Activated T-cell treated with anti-CD3 and anti-CD28 coated beads for 4 hours (primary cell): ENCODE measurements around the gene RASSF4.

Experiments used
- DNase-seq: peaks from one replicate; pipeline ENCODE4 v3.0.0-alpha.2; 2020

Gene RASSF4

GRCh38 chr10:44990965-44991364 lies 31.4 kb downstream of the RASSF4 start:
- DNase-seq, result no peak

GRCh38 chr10:44991571-44991970 lies 32.0 kb downstream of the RASSF4 start:
- no peak for DNase-seq

DNA sequence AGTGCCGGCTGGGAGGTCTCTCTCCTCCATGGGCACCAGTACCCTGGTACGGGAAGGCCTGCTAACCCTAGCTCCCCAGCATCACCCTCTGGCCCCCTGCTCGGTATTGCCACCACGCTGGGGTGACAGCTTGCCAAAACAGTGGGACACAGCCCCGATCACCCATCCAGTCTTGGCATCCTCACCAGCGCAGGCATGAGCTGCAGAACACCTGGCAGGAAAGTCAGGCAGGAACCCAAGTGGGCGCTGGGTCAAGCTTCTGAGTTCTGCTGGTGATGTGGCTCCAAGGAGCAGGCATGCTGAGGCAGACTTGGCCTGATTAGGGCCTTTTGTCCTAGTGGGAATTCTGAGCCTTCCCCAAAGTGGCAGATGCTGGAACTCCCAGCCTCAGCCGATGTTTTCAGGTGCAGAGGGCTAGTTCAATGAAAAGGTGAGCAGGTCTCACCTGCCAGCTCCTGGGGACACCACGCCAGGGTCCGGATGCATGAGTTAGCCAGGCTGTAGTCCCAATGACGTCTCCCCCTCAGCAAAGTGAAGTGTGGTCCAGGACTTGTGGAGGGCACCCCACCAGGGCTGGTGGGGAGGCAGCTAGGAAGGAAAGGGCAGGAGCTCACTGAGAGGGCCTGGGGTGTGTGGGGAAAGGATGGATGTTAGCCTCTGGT lies 32.6 kb downstream of the RASSF4 start:
- no peak for DNase-seq

DNA sequence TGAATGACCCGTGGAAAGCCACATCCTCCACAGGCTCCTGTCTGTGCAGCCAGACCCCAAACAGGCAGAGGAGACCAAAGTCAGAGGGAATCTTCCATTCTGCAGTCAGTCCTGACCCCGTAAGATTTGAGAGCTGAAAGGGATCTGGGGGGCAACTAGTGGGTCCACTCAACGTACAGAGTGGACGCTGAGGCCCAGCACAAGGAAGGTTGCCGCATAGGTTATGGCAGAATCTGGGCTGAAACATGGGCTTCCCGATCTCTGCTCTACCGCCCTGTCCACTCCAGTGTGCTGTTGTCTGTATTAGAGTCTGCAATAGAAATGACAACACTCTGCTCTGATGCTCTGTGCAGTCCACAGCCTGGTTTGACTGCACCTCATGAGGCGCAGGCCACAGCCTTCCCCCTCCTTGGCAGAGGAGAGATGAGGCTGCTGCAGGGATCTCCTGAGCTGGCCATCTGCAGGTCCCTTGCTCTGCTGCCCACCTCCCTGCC lies 33.2 kb downstream of the RASSF4 start:
- no peak for DNase-seq

- DNase-seq, result no peak
Measured at GRCh38 chr10:44993226-44993921, 33.8 kb downstream of the RASSF4 start.

- no peak for DNase-seq
Measured at GRCh38 chr10:44993922-44994751, 34.5 kb downstream of the RASSF4 start.

- no peak for DNase-seq
Measured at GRCh38 chr10:44994752-44995530, 35.3 kb downstream of the RASSF4 start.

DNA sequence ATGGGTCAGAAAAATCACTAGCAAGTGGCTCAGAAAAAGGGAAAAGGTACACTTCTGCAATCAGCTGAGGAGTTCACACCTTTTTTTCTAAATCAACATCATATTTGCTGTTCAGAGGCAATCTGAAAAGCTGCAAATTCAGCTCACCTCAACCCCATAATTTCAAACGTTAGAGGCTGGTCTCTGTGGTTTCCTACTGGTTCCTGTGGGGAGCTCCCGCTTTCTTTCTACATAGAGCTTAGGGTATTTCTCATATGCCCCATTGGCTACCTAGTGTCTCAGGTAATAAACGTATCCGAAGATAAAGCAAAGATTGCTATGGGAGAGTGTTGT lies 35.9 kb downstream of the RASSF4 start:
- DNase-seq, result no peak

DNA sequence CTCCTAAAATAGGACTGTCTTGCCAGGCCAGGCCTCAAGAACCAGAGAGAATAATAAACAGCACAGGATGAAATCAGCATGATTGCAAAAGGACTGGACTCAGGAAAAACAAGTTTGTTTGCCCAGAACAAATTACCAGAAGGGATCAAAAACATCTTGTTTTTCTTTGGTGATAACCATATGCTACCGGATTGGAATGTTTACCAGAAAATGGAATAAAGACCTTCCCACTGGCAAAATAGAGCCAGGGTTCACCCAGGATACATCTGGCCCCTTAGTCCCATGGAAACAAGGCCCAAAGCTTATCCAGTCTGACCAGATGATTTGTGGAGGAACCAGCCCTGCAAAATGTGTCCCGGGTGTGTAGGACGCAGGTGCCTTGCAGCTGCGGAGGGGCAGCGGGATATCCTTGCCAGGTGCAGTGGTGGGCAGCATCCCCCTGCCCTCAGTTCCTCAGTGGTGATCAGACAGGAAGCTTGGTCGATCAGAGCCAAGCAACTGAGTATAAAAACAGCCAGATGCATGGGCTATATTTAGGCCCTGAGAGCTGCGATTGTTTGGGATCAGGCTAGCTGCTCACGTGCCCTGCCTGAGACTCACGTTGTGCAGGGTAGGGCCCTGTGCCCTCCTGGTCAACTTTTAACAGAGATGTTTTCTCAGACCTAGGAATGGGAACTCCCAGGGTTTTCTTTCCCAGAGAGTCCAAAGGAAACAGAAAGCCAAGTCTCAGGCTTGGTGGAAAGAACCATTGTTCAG lies 36.5 kb downstream of the RASSF4 start:
- DNase-seq, result no peak

DNA sequence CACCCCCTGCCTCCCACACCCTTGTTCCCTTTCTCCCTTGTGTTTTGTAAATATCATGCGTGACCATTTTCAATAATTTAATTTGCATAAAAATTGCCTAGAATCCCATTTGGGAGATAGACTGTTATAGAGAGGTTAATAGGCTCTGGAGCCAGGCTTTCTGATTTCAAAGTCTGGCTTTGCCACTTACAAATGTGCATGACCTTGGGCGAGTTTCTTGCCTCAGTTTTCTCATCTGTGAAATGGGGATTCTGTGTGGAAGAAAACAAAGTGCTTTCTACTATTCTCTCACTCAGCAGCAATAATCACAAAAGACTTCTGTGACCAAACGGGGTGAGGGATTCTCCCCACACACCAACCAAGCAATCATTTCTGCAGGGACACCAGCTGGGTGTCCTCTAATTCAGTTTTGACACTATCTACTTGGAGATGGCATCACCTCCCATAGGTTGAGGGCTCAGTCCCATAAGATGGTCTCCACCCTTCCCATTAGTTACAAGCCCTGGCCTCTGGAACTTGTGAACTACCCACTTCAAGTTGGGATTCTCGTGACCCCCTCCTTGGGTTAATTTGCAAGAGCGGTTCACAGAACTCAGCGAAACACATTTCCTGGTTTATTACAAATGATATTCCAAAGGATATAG lies 37.6 kb downstream of the RASSF4 start:
- no peak for DNase-seq

GRCh38 chr10:44998146-44998631 lies 38.6 kb downstream of the RASSF4 start:
- no peak for DNase-seq

DNA sequence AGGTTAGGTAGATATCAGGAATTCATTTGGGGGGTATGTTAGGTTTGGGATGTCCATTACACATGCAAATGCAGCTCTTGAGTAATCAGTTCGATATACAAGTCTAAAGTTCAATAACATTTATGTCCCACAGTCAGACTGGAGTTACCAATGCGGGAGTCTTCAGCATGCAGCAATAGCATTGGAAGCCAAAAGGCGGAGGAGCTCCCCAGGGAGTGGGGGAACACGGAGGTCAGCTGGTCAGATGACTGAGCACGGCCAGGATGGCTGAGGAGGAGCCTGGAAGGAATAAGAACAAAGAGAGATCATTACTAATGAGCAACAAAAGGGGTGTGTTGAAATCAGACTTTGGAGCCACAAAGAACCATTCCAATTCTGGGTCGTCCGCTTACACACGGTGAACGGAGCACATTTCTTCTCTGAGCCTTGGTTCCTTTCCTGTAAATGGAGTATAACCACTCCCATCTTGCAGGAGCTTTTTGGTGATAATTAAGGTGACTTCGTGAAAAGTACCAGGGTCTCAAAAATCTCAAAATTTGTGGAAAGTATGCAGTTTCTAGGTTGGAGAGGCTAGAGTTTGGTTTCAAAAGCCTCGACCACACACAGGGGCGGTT lies 40.6 kb downstream of the RASSF4 start:
- DNase-seq, result no peak

DNA sequence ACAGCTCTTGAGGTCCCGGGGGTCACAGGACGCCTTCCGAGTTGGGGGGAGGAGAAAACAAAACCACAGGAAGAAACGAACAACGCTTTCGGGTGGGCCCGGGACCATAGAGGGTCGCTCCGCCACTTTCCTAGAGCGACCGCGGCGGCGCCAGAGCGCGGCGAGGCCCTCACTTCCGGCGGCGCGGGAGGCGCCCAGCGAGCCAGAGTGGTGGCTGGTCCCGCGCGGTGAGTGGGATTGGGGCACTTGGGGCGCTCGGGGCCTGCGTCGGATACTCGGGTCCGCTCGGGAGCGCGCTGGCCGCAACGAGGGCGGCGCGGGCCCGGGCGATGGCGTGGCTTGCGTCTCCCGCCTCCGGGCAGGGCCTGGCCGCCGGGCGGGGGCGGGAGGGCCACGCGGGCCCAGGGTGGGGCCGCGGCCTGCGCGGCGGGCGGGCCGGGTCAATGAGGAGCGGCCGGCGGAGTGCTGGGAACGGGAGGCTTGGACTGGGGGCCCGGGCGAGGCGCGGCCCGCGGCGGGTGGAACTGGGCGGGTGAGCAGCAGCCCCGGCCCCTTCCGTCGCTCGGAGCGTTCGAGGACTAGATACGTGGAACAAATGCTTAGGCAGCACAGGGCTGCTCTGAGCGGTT lies 41.3 kb downstream of the RASSF4 start, which contains the start of gene ZNF22:
Gene ZNF22 (plus strand): TSS at position 172 of the 629 bp plus-strand sequence. CDS start 2,446 bp downstream, outside the sequence.
- DNase-seq, result peak; percentile 58

- DNase-seq, result peak; percentile 28
Measured at GRCh38 chr10:45001381-45002148, 42.0 kb downstream of the RASSF4 start.

GRCh38 chr10:45003432-45004000 lies 43.9 kb downstream of the RASSF4 start:
- no peak for DNase-seq

DNA sequence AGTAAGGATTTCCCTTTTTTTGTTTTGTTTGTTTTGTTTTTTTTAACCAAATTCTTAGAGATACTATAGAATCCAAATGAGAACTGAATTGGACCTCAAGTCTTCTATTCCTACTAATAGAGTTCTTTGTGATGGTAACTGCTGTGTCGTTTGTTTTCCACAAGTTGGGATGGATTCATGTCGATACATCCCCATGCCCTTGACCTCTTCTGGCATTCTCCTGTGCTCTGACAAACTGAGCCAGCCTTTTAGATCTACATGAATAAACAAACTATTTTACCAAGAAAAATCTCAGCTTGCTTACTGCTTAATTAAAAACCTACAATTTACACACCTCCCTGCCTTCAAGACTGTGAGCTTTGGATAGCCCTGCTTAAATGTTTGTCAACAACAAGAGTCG lies 45.1 kb downstream of the RASSF4 start:
- no peak for DNase-seq

DNA sequence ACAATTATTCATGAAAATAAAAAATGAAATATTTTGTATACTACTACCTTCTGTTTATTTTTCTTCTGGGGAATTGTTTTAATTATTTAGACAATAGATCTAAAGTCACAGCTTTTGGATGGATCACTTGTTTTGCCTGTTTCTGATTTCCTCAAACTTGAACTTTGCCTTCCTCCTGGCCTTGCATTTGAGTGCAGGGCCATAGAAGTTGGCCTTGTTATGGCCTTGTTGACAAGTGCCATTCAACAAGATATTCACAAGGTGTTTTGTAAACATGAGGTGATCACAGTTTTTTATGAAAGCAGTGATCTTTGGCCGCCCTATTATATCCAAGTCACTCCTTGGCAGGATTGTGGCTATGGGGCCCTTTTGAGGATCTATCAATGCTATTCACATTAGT lies 45.7 kb downstream of the RASSF4 start:
- no peak for DNase-seq

DNA sequence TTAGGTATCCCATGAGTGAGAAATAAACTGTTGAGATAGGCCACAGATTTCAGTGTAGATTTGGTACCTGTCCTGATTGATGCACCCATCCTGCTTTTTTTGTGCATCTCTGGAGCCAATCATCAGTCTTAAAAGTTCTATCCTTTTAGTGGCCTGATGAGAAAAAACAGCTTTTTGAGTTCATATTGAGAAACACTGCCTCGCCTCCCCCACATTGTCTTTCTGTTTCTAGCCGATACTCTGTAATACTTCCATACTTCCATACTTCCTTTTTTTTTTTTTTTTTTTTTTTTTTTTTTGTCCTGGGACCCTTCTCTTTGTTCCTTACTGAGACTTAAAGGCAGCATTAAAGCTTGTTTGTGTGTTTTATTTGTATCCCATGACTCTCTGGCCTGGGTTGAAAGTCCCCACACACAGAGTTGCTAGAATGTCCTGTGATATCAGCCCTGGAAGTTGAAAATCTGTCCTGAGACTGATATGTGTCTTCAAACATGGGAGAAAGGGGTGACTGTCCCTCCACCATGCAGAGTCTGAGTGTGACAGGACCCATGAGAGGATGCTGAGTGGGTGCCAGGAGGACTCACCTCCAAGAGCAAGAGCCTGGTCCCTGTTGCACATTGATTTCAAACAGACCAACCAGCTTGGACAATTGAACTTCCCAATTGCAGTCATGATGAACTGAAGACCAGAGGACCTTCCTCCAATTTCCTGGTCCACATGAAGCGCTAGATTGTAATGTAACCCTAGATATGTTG lies 46.9 kb downstream of the RASSF4 start:
- no peak for DNase-seq
